ENCODE results near the gene B3GALNT2.

DNA sequence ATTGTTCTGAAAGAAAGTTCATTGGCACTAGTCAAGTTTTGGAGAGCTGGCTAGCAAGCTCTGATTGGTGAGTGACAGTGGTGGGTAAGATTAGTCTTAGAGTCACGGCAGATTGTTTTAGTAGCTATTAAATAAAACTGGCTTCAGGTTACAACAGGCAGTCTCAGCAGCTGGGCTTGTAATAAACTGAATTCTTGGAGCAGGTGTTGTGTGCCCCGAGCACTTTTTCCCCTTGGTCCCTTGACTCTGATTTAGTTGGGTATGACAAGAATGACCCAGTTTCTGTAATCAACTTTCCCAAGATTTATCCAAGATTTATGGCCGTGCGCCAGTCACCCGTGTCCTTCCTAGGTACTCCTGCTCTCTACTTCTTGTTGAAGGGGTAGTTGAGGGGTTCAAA lies 96.8 kb downstream of the B3GALNT2 start:
- TF ChIP-seq, protein P1, sequence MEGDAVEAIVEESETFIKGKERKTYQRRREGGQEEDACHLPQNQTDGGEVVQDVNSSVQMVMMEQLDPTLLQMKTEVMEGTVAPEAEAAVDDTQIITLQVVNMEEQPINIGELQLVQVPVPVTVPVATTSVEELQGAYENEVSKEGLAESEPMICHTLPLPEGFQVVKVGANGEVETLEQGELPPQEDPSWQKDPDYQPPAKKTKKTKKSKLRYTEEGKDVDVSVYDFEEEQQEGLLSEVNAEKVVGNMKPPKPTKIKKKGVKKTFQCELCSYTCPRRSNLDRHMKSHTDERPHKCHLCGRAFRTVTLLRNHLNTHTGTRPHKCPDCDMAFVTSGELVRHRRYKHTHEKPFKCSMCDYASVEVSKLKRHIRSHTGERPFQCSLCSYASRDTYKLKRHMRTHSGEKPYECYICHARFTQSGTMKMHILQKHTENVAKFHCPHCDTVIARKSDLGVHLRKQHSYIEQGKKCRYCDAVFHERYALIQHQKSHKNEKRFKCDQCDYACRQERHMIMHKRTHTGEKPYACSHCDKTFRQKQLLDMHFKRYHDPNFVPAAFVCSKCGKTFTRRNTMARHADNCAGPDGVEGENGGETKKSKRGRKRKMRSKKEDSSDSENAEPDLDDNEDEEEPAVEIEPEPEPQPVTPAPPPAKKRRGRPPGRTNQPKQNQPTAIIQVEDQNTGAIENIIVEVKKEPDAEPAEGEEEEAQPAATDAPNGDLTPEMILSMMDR (IDR thresholded peaks at IDR 0.05): no peak
- no peak for TF ChIP-seq POLR2A (IDR thresholded peaks at IDR 0.05)
- TF ChIP-seq POLR2AphosphoS5 (IDR thresholded peaks at IDR 0.05): no peak
